Kidney epithelial cell (primary cell): Measurements from ENCODE around the gene LOXL4. TPM values are rescaled to one million over a fixed set of nuclear protein-coding genes. Genes with fewer than 3 reads are reported as not detected.

ENCODE experiments used
- DNase-seq: peaks from one replicate; pipeline ENCODE4 v3.0.0-alpha.2; 2010; ENCODE audit warnings: low read depth
- H3K27me3 ChIP-seq: 2 replicates; pipeline ENCODE4 v1.6.0; 2011; ENCODE audit warnings: low read length; ENCODE audit not compliant: control insufficient read depth, insufficient read depth
- H3K36me3 ChIP-seq: 2 replicates; pipeline ENCODE4 v1.5.1; 2011; ENCODE audit warnings: low read length; ENCODE audit not compliant: control insufficient read depth, insufficient read depth
- H3K4me3 ChIP-seq: 2 replicates; pipeline ENCODE4 v1.5.1; 2011; ENCODE audit warnings: low read depth, mild to moderate bottlenecking, control low read depth, low read length
- CTCF ChIP-seq: IDR thresholded peaks from 2 replicates; pipeline ENCODE4 v1.5.1; 2011; ENCODE audit warnings: mild to moderate bottlenecking, moderate library complexity, low read length, control low read depth, inconsistent platforms; ENCODE audit not compliant: insufficient read depth, poor library complexity, severe bottlenecking
- total RNA-seq: library from RNA; depleted of rRNA; stranded (reverse); fragments of >200 nt; gene quantifications from 2 replicates; pipeline ENCODE4 v1.2.3, GENCODE V29; 2015

Gene LOXL4
- total RNA-seq, 1 donor from 2014 or later, result 6.1 TPM

GRCh38 chr10:98256692-98257091, 11.3 kb downstream of the LOXL4 start:
- no peak for DNase-seq
- Histone ChIP-seq H3K4me3 (no peak overlapping the region), H3K36me3 (no peaks in the 10 kb centered on the region), H3K27me3 (no peaks in the 10 kb centered on the region)
- no peak for TF ChIP-seq CTCF

GRCh38 chr10:98255146-98255877, 12.7 kb downstream of the LOXL4 start:
- H3K36me3 ChIP-seq, result no peaks in the 10 kb centered on the region
- no peak overlapping the region for H3K4me3 ChIP-seq
- no peaks in the 10 kb centered on the region for H3K27me3 ChIP-seq
- DNase-seq, result no peak
- TF ChIP-seq CTCF, result no peak

- no peak overlapping the region for H3K4me3 ChIP-seq
- no peaks in the 10 kb centered on the region for H3K27me3 ChIP-seq
- TF ChIP-seq CTCF, result no peak
- no peaks in the 10 kb centered on the region for H3K36me3 ChIP-seq
- DNase-seq, result no peak
These were observed 13.6 kb downstream of the LOXL4 start for GRCh38 chr10:98254234-98254974.

- no peaks in the 10 kb centered on the region for H3K36me3 ChIP-seq
- H3K4me3 ChIP-seq, result no peak overlapping the region
- no peak for DNase-seq
- no peaks in the 10 kb centered on the region for H3K27me3 ChIP-seq
- TF ChIP-seq CTCF, result no peak
These were observed 14.5 kb downstream of the LOXL4 start for GRCh38 chr10:98253499-98253898.

- no peak for DNase-seq
- no peak for TF ChIP-seq CTCF
- Histone ChIP-seq H3K4me3 (no peak overlapping the region), H3K36me3 (no peaks in the 10 kb centered on the region), H3K27me3 (no peaks in the 10 kb centered on the region)
These were observed 15.5 kb downstream of the LOXL4 start for GRCh38 chr10:98252464-98252863.
